Prostate gland (tissue), 2 donors: ENCODE data around the gene CES1. TPM values are rescaled to one million over a fixed set of nuclear protein-coding genes. Genes with fewer than 3 reads are reported as not detected.
"Not testable (repeated sequence)": the region's sequence is repeated elsewhere in the genome, so short reads cannot be mapped to it uniquely, and the experiment has no call there.

Experiments
- DNase-seq: peaks from one replicate; pipeline ENCODE4 v3.0.0-alpha.2; 2019; ENCODE audit warnings: low spot score
- H3K27ac ChIP-seq, 2 donors: fragments of 200-600 bp; sonication (generic); 2 replicates each; pipeline ENCODE4 v1.5.1; 2017 to 2019
- H3K27me3 ChIP-seq: fragments of 200-600 bp; sonication (generic); replicated peaks from 2 replicates; pipeline ENCODE4 v1.5.1; 2019; ENCODE audit not compliant: insufficient read depth
- H3K36me3 ChIP-seq, 2 donors: fragments of 200-600 bp; sonication (generic); 1 replicate in 1 of 2; 2 replicates in 1 of 2; pipeline versions ENCODE4 v1.5.1 to v1.8.1; 2017 to 2019
- H3K4me1 ChIP-seq: fragments of 200-600 bp; sonication (generic); replicated peaks from 2 replicates; pipeline ENCODE4 v1.5.1; 2019
- H3K4me3 ChIP-seq, 2 donors: fragments of 200-600 bp; sonication (generic); 2 replicates each; pipeline ENCODE4 v1.5.1; 2017 to 2019
- H3K9me3 ChIP-seq: fragments of 200-600 bp; sonication (generic); 2 replicates; pipeline ENCODE4 v1.5.1; 2017
- POLR2A ChIP-seq: fragments of 450-650 bp; IDR thresholded peaks from one replicate; pipeline ENCODE4 v1.6.1; 2016; ENCODE audit warnings: antibody characterized with exemption, mild to moderate bottlenecking
- POLR2AphosphoS5 ChIP-seq: sonication (generic); formaldehyde crosslinking; IDR thresholded peaks from one replicate; pipeline ENCODE4 v1.6.1; 2017; ENCODE audit warnings: antibody characterized with exemption
- WGBS: methylation state at CpG from one replicate; pipeline ENCODE4 v1.1.5; 2018; 5-methylcytosine and 5-hydroxymethylcytosine counted together
- intact Hi-C: fragments of 100-400 bp; cut with DNase I; formaldehyde crosslinking; loops from one replicate; pipeline ENCODE4 v1.14.2; 2022
- total RNA-seq, 2 donors: library from RNA; depleted of rRNA; stranded (reverse); fragments of >200 nt; gene quantifications; one replicate each; pipeline ENCODE4 v1.1.0, GENCODE V29; 2016
- TF ChIP-seq, protein P1 (sequence below), 4 experiments: fragments of 200-600 bp in 2 of 4; fragments of 450-650 bp in 2 of 4; sonication (generic) in 2 of 4; IDR thresholded peaks; 1 replicate in 3 of 4; 2 replicates in 1 of 4; pipeline ENCODE4 v1.5.1; 2016 to 2019; ENCODE audit warnings: antibody characterized with exemption in 4 of 4, mild to moderate bottlenecking in 2 of 4, moderate library complexity in 2 of 4

The CES1 gene
- total RNA-seq, 2 donors from 2014 or later = 16.0 to 18.7 TPM

DNA sequence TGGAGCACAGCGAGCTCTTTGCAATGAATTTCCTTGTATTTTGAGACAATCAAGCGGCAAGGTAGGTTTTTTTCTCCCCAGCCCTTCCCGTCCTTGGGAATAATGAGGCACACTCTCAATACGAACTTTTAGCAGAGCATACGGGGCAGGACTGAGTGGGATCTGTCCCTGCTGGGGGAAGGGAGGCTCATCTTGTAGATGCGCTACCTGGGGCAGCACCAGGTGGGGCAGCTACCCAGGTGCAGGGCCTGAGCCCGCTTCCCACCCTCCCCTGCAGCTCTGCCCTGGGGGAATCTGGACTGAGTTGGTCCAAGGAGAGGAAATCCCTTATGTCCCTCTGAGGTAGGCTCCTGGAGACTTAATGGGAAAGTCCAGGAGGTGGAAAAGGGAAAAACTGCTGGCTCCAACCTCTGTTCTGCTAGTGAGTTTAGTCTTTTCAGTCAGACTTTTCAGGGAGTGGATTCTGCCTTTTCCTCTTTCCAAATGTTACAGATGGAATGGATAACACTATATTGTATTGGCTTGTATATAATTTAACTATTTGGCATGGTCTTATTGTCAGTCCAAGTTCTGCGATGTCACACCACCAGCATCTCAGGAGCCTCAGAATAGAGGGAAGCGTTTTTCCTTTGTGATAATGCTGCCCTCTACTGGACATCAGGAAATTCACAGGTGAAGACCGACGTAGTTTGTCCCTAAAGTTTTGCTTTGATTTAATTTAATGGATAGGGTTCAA lies 9.6 kb upstream of the CES1 start:
- H3K27ac ChIP-seq = no peak overlapping the region
- no peaks in the 10 kb centered on the region for H3K9me3 ChIP-seq
- WGBS = 48% methylated on average over 11 of the region's 11 CpGs
- H3K27me3 ChIP-seq = no peaks in the 10 kb centered on the region
- no peaks in the 10 kb centered on the region for H3K4me1 ChIP-seq
- H3K36me3 ChIP-seq = no peaks in the 10 kb centered on the region
- DNase-seq = peak; percentile 22
- H3K4me3 ChIP-seq = no peak overlapping the region
- TF ChIP-seq POLR2A = no peak
- TF ChIP-seq, protein P1, sequence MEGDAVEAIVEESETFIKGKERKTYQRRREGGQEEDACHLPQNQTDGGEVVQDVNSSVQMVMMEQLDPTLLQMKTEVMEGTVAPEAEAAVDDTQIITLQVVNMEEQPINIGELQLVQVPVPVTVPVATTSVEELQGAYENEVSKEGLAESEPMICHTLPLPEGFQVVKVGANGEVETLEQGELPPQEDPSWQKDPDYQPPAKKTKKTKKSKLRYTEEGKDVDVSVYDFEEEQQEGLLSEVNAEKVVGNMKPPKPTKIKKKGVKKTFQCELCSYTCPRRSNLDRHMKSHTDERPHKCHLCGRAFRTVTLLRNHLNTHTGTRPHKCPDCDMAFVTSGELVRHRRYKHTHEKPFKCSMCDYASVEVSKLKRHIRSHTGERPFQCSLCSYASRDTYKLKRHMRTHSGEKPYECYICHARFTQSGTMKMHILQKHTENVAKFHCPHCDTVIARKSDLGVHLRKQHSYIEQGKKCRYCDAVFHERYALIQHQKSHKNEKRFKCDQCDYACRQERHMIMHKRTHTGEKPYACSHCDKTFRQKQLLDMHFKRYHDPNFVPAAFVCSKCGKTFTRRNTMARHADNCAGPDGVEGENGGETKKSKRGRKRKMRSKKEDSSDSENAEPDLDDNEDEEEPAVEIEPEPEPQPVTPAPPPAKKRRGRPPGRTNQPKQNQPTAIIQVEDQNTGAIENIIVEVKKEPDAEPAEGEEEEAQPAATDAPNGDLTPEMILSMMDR (IDR thresholded peaks at IDR 0.05) = peak; percentile 30 to 78 (median 72)
- intact Hi-C loops = loop anchor here (2.0 to 5.0 kb wide), 2 partner anchors 130 to 375 kb away; no protein-coding TSS in a partner anchor

DNA sequence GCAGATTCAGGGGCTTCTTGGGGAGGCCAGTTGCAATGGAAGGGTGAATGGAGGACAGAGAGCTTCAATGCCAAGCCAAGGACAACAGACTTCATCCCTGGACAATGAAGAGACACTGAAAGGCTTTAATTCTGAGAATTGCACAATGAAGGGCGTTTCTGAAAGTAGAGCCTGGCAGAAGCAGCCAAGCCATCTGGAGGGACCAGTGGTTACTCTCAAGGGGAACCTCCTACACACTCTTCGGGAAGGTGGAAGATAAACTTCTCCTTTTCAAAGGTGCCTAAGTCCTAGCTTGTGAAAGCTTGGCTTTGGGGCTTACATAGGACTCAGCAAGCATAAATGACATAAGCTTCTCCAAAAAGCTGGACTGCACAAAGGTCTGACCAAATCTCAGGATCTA lies 6.2 kb upstream of the CES1 start:
- TF ChIP-seq POLR2A (no peak), POLR2AphosphoS5 (no peak)
- TF ChIP-seq, protein P1 (IDR thresholded peaks at IDR 0.05) = no peak
- Histone ChIP-seq H3K27ac (no peak overlapping the region), H3K36me3 (no peaks in the 10 kb centered on the region), H3K4me3 (no peak overlapping the region), H3K4me1 (no peaks in the 10 kb centered on the region), H3K9me3 (no peaks in the 10 kb centered on the region), H3K27me3 (no peaks in the 10 kb centered on the region)
- DNase-seq = no peak
- intact Hi-C loops = loop anchor here (10.0 kb wide), 1 partner anchor 74 kb away; no protein-coding TSS in a partner anchor
- WGBS = 68% methylated on average over 2 of the region's 2 CpGs

DNA sequence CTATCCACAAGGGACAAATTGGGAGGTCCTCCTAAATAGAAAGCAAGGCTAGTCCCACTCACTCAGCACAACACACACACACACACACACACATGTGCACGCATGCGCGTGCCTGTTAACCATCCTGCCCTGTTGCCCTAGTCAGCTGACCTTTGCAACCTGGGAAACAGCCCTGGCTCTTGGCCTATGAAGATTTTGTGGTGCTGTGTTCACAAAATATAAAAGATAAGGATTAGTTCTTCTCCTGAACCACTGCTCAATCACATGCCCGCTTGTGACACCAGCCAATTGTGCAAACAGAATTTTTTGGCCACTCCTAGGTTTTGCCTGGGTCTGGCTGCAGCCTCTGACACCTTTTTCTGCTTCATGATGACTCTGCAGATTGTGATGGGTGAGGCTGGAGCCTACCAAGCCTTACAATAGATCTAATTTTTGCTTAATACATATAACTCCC lies 3.3 kb upstream of the CES1 start:
- intact Hi-C loops = loop anchor here (10.0 kb wide), 1 partner anchor 71 kb away; no protein-coding TSS in a partner anchor
- no peak overlapping the region for H3K27ac ChIP-seq
- no peaks in the 10 kb centered on the region for H3K9me3 ChIP-seq
- 91% methylated on average over 4 of the region's 4 CpGs for WGBS
- no peaks in the 10 kb centered on the region for H3K36me3 ChIP-seq
- H3K4me1 ChIP-seq = no peaks in the 10 kb centered on the region
- H3K27me3 ChIP-seq = no peaks in the 10 kb centered on the region
- H3K4me3 ChIP-seq = no peak overlapping the region
- TF ChIP-seq, protein P1 (IDR thresholded peaks at IDR 0.05) = no peak
- no peak for TF ChIP-seq POLR2A
- no peak for TF ChIP-seq POLR2AphosphoS5
- no peak for DNase-seq

DNA sequence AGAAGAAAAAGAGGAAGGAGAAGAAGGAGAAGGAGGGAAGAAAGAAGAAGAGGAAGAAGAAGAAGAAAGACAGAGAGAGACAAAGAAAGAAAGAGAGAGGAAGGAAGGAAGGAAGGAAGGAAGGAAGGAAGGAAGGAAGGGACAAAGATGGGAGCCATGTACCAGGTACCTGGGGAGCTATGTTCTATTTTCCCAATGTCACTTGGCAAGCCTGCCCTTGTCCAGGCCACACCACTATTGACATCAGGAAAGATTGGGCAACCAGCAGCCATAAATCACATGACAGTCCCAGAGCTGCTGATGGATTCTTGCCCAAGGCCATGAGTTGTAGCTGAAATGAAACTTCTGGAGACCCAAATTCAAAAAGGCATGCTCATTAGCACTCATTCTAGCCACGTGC lies 2.7 kb upstream of the CES1 start:
- no peaks in the 10 kb centered on the region for H3K36me3 ChIP-seq
- no peak overlapping the region for H3K27ac ChIP-seq
- H3K4me1 ChIP-seq = no peaks in the 10 kb centered on the region
- peak; percentile 33 for DNase-seq
- H3K9me3 ChIP-seq = no peaks in the 10 kb centered on the region
- 14% methylated on average over 1 of the region's 1 CpG for WGBS
- no peak overlapping the region for H3K4me3 ChIP-seq
- no peak for TF ChIP-seq POLR2A
- no peak for TF ChIP-seq POLR2AphosphoS5
- TF ChIP-seq, protein P1 (IDR thresholded peaks at IDR 0.05) = no peak
- no peaks in the 10 kb centered on the region for H3K27me3 ChIP-seq
- intact Hi-C loops = loop anchor here (10.0 kb wide), 1 partner anchor 71 kb away; no protein-coding TSS in a partner anchor

DNA sequence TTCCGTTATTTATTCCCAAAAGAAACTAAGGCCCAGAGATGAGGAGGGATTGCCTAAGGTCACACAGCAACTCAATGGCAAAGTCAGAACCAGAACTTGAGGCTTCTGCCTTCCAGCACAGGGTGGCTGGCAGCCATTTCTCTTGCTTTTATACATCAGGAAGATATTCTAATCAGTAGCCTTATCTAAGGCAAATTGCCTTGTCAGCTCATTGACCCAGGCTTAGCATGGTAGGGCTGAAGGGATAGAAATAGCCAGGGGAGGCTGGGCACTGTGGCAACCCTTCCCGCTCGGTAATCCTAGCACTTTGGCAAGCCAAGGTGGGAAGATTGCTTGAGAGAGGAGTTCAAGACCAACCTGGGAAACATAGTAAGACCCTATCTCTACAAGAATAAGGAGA lies 2.3 kb upstream of the CES1 start:
- not testable (repeated sequence) for H3K27me3 ChIP-seq, H3K9me3 ChIP-seq, H3K36me3 ChIP-seq, H3K4me1 ChIP-seq, DNase-seq, H3K4me3 ChIP-seq, H3K27ac ChIP-seq
- intact Hi-C loops = loop anchor here (10.0 kb wide), 1 partner anchor 70 kb away; no protein-coding TSS in a partner anchor
- 89% methylated on average over 3 of the region's 3 CpGs for WGBS
